ENCODE measurements around the gene FXYD6. TPM values are rescaled to one million over a fixed set of nuclear protein-coding genes. Genes with fewer than 3 reads are reported as not detected.
A peak's percentile ranks its signal among the peaks of the same experiment; 100 is the strongest.

Gene FXYD6
- total RNA-seq, 4 donors from 2014 or later, result 2.9 to 17.7 (median 5.4) TPM

DNA sequence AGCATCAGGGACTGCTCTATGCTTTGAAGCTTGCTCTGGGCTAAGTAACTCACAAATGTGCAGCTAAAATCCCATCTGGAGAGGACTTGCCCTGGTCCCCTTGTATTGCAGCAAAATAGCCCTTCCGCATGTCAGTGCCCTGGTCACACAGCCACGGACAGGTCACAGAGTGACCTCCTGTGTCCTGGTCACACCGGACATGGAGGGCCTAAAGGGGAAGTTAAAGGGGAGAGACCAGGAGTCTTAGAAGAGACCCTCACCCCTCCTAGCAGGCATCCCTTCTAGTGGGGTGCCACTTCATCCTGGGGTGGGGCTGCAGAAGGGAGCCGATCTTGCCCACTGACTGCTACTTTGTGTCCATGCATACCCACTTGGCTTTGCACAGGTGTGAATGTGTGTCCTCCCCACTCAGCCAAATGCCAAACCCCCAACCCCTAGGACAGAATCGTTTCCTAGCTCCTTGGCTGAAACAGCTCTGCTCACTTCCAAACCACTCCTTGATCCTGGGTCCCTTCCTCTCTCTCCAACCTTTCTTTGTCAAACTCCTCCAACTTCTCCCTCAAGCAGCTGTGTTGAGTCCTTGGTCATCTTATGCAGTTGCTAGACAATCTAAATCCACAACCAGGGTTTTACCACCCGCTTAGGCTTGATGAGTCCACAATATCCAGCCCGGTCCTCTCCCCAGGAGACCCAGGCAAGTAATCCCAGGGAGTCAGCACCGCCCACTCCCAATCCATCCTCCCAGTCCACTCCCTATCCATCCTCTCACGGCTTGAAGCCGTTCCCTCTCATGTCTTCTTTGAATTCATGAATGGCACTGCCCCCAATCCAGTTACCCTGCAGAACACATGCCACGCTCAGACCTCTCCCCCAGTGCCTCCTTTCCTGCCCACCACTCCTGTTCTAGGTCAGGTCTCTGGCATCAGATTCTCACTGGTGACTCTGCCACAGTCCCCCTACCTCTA, 3.3 kb upstream of the FXYD6 start:
- Histone ChIP-seq H3K9me3 (no peaks in the 10 kb centered on the region), H3K4me3 (no peak overlapping the region), H3K27ac (no peak overlapping the region), H3K36me3 (no peaks in the 10 kb centered on the region), H3K4me1 (peaks cover 10 to 12% of the 10 kb centered on the region in 2 donors), H3K27me3 (peaks cover 6 to 27% (median 26%) of the 10 kb centered on the region in 3 donors)
- ATAC-seq, result no peak
- intact Hi-C loops (cut with DNase I; ENCODE audit: low total_unique reads), result loop anchor here (10.0 kb wide), 1 partner anchor 575 kb away; no protein-coding TSS in a partner anchor
- no peak for TF ChIP-seq POLR2A (IDR thresholded peaks at IDR 0.05)
- TF ChIP-seq, protein P1, sequence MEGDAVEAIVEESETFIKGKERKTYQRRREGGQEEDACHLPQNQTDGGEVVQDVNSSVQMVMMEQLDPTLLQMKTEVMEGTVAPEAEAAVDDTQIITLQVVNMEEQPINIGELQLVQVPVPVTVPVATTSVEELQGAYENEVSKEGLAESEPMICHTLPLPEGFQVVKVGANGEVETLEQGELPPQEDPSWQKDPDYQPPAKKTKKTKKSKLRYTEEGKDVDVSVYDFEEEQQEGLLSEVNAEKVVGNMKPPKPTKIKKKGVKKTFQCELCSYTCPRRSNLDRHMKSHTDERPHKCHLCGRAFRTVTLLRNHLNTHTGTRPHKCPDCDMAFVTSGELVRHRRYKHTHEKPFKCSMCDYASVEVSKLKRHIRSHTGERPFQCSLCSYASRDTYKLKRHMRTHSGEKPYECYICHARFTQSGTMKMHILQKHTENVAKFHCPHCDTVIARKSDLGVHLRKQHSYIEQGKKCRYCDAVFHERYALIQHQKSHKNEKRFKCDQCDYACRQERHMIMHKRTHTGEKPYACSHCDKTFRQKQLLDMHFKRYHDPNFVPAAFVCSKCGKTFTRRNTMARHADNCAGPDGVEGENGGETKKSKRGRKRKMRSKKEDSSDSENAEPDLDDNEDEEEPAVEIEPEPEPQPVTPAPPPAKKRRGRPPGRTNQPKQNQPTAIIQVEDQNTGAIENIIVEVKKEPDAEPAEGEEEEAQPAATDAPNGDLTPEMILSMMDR (IDR thresholded peaks at IDR 0.05 in 4 of 5, conservative IDR thresholded peaks at IDR 0.05 in 1 of 5), result no peak
- in situ Hi-C loops (cut with MboI; ENCODE audit: low sequenced_read_pairs in 4 of 4), result no loop called here
- DNase-seq, result no peak

DNA sequence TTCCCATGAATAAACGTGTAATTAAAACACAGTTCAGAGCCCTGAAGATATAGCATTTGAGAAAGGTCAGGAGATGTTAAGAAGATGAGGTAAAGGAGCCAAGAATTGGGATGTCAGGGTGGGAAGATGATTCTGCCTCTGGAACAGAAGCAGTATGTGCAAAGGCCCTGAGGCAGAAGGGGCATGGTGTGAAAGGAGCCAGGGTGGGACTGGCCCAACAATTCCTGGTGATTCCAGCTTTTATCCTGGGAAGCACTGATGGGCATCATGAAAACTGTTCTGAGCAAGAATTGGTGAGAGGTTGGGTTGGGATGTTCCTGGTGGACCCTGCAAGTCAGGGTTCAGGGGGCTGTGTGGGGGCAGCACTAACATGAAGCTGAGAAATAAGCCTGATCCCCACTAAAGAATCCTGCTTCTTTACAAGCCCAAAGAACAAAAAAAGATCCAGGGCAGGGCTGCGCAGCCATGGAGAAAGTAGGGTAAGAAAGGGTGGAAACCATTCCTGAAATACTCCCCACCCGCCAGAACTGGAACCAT, 2.5 kb upstream of the FXYD6 start:
- H3K27me3 ChIP-seq, result peaks cover 7 to 27% (median 26%) of the 10 kb centered on the region in 3 donors
- intact Hi-C loops (cut with DNase I; ENCODE audit: low total_unique reads), result no loop called here
- no peak for ATAC-seq

DNA sequence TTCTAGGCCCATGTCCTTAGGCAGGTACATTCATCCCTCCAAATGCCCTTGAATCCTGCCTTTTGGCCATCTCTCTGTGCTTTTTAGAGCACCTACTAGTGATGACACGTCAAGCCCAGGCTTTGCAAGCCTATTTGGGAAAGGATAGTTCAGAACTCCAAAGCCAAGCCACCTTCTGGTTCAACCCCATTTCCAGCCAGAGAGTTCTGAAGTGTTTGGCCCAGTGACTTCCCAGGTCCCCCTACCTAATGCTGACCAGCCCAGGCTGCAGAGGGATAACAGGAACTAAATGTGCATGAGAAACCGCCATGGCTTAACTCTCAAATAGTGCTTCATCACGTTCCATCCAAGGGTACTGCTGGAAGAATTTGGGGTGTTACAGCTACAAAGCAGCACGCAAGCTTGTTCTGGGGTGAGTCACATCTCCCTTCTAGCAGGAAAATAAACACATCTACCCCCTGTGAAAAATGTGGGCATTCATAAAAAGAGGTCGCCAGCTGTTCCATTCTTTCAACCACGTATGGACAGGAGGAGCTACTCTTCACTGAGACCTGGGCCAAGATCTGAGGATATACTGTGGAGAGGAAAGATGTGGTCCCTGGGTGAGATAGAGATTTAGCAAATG, 2.0 kb upstream of the FXYD6 start:
- Histone ChIP-seq H3K9me3 (no peaks in the 10 kb centered on the region), H3K27ac (peak overlapping the region in 1 of 4 donors; percentile 7), H3K27me3 (peaks cover 10 to 27% (median 26%) of the 10 kb centered on the region in 3 donors), H3K4me1 (peaks cover 11 to 20% of the 10 kb centered on the region in 2 donors), H3K36me3 (no peaks in the 10 kb centered on the region), H3K4me3 (no peak overlapping the region)
- DNase-seq (no peak), ATAC-seq (no peak)
- intact Hi-C loops (cut with DNase I; ENCODE audit: low total_unique reads), result no loop called here
- in situ Hi-C loops (cut with MboI; ENCODE audit: low sequenced_read_pairs in 4 of 4), result no loop called here
- TF ChIP-seq, protein P1 (IDR thresholded peaks at IDR 0.05 in 4 of 5, conservative IDR thresholded peaks at IDR 0.05 in 1 of 5), result no peak

More for the DNA sequence above, 2.5 kb upstream of the FXYD6 start:
- Histone ChIP-seq H3K27ac (no peak overlapping the region), H3K9me3 (no peaks in the 10 kb centered on the region), H3K4me3 (no peak overlapping the region), H3K36me3 (no peaks in the 10 kb centered on the region), H3K4me1 (peaks cover 11 to 15% of the 10 kb centered on the region in 2 donors)
- in situ Hi-C loops (cut with MboI; ENCODE audit: low sequenced_read_pairs in 4 of 4), result no loop called here
- no peak for DNase-seq
- no peak for TF ChIP-seq POLR2A (IDR thresholded peaks at IDR 0.05)
- TF ChIP-seq, protein P1 (IDR thresholded peaks at IDR 0.05 in 4 of 5, conservative IDR thresholded peaks at IDR 0.05 in 1 of 5), result no peak

DNA sequence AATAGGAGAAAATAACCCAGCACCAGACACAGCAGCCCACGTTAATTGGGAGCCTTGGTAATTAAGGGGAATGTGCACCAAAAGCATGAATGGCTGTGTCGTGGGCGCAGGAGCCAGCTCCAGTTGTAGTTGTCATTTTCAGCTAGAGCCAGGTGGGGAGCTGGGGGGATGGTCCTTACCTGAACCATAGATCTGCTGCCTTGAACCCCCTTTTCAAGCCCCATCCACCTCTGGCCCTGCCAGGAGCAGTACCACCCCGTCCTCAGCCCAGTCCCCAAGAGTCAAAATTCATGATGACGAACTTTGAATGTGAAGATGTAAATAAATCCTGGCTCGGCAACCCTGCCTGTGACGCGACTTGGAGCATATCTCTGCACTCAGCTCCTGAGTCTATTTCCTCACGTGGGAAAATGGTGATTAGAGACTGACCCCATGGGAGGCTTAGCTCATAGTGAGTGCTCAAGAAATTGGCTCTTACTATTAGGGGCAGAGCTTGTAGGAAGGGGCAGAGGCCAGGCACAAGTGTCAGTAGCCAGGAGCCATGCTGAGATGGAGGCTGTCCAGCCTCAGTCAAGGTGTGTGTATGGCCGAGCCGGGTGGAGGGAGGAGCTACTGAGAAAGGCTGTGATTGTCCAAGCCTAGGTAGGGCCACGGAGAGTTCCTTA, 794 bp upstream of the FXYD6 start:
- peak overlapping the region; percentile 59 to 75 (median 70) for H3K27ac ChIP-seq
- ATAC-seq (peak in 1 of 2 donors; percentile 19), DNase-seq (no peak)
- intact Hi-C loops (cut with DNase I; ENCODE audit: low total_unique reads), result no loop called here
- H3K36me3 ChIP-seq, result no peaks in the 10 kb centered on the region
- H3K27me3 ChIP-seq, result peaks cover 10 to 27% (median 26%) of the 10 kb centered on the region in 3 donors
- no peaks in the 10 kb centered on the region for H3K9me3 ChIP-seq
- peak overlapping the region; percentile 57 to 77 (median 64) for H3K4me3 ChIP-seq
- H3K4me1 ChIP-seq, result peaks cover 11 to 27% of the 10 kb centered on the region in 2 donors
- no peak for TF ChIP-seq POLR2A (IDR thresholded peaks at IDR 0.05)
- TF ChIP-seq, protein P1 (IDR thresholded peaks at IDR 0.05 in 4 of 5, conservative IDR thresholded peaks at IDR 0.05 in 1 of 5), result no peak
- in situ Hi-C loops (cut with MboI; ENCODE audit: low sequenced_read_pairs in 4 of 4), result no loop called here

Measured in gastrocnemius medialis (tissue), 4 donors.